HT1080 (cell line): ENCODE results near the gene USP4. TPM values are rescaled to one million over a fixed set of nuclear protein-coding genes. Genes with fewer than 3 reads are reported as not detected.
"Not testable (repeated sequence)": the region's sequence is repeated elsewhere in the genome, so short reads cannot be mapped to it uniquely, and the experiment has no call there.

Experiments
- DNase-seq: peaks from one replicate; pipeline ENCODE4 v3.0.0-alpha.2; 2015; ENCODE audit warnings: low read depth
- polyA plus RNA-seq, 2 experiments: library from polyadenylated mRNA; depleted of rRNA; stranded (reverse); fragments of >200 nt; gene quantifications; 2 replicates each; pipeline ENCODE4 v1.2.3, GENCODE V29; 2015
- total RNA-seq: library from RNA; depleted of rRNA; stranded (reverse); fragments of >200 nt; shearing (Covaris generic); gene quantifications from 2 replicates; pipeline ENCODE4 v1.2.3, GENCODE V29; 2014; rRNA removed

Gene USP4
- total RNA-seq: 11.3 and 14.6 TPM in 2 replicates
- 31.7 and 35.5 TPM in 2 replicates for polyA plus RNA-seq (2015; cell fraction: cytosol; rRNA removed)
- polyA plus RNA-seq (2015; cell fraction: nucleus; rRNA removed): 72.8 and 78.3 TPM in 2 replicates

GRCh38 chr3:49339941-49340800 is at the start of gene USP4:
Gene USP4, minus strand, starts transcription at chr3:49340053. Its CDS starts 29 bp downstream, at chr3:49340024.
- peak; percentile 93 for DNase-seq

- DNase-seq: no peak
Observed at GRCh38 chr3:49389297-49389696, 49.4 kb upstream of the USP4 start.

GRCh38 chr3:49388289-49388820 is 48.5 kb upstream of the USP4 start:
- DNase-seq: no peak

GRCh38 chr3:49387721-49388120 is 47.9 kb upstream of the USP4 start:
- no peak for DNase-seq

- DNase-seq: no peak
Observed at GRCh38 chr3:49386056-49386756, 46.4 kb upstream of the USP4 start.

DNA sequence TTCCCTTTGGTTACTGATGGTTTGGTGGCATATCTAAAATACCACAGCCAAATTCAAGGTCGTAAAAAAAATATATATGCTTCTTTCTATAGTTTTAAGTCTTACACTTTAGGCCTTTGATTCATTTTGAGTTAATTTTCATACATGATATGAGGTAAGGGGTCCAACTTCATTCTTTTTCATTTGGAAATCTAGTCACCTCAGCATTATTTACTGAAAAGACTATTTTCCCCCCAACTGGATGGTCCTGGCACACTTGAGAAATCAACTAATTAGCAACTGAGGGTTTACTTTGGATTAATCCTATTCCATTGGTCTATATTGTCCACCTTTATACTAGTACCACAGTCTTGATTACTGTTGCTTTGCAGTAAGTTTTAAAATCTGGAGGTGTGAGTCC is 45.8 kb upstream of the USP4 start:
- no peak for DNase-seq

- no peak for DNase-seq
Observed at GRCh38 chr3:49383387-49383786, 43.5 kb upstream of the USP4 start.

DNA sequence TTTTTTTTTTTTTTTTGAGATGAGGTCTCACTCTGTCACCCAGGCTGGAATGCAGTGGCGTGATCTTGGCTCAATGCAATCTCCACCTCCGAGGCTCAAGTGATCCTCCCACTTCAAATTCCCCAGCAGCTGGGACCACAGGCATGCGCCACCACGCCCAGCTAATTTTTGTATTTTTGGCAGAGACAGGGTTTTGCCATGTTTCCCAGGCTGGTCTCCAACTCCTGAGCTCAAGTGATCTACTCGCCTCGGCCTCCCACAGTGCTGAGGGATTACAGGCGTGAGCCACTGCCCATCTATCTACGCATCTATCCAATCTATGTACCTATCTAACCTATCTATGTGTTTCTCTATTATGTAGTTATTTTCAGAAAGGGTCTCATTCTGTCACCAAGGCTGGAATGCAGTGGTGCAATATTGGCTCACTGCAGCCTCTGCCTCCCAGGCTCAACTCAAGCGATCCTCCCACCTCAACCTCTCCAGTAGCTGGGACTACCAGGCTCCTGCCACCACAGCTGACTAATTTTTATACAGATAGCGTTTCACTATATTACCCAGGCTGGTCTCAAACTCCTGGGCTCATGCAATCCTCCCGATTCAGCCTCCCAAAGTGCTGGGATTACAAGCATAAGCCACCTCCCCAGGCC is 38.5 kb upstream of the USP4 start:
- DNase-seq: peak; percentile 24

- peak; percentile 54 for DNase-seq
Observed at GRCh38 chr3:49377483-49377882, 37.6 kb upstream of the USP4 start.

DNA sequence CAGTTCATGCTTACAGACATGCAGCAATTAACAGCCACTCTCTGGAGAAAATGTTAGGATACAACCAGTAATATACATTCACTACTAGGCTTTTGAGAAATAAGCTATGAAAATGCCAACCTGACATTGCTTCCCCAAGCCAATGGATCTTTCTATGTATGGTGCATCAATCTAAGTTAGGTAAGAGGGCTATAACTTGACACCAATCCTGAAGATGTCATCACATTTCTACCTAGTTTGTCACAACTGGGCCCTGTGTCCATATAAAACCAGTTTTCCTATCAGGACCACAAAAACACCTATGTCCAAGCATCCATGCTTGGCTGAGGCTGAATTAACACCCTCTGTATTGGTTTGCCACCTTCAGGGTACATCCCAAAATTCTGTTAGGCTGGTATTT is 32.1 kb upstream of the USP4 start:
- no peak for DNase-seq

- DNase-seq: no peak
Observed at GRCh38 chr3:49370585-49371290, 30.9 kb upstream of the USP4 start.

DNA sequence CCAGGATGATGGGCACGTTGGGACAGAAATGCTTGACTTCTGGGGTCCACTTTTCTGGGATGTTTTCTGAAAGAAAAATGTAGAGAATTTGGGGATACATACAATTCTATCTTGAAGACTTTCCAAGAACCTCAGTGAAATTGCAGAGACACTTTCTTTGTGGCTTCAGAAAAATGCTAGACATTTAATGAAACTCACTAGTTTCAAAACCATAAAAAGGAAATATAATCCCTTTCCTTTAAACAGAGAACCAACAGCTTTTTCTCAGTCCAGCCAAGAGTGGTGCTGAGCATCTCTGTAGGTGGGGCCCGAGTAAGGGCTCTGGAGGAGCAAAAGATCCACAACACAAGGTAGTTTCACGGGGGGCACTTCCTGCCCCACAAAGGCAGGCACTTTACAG is 22.7 kb upstream of the USP4 start:
- DNase-seq: no peak

DNA sequence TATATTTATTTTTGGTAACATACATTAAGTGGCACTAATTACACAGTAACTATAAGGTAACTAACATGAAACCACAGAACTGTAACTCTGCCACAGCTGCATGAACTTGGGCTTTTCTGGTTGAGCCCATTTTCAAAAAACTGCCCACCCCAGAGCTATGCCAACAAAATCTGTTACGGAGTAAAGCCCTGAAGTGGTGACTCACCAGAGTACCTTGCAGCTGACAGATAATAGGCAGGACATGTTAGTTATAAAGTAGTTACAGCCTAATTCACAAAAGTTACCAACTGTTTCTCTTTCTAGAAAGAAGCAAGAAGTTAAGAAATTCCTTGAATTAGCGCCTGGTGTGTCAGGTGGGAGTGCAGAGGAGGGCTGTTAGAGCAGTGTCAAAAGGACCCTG is 19.8 kb upstream of the USP4 start:
- DNase-seq: peak; percentile 34

DNA sequence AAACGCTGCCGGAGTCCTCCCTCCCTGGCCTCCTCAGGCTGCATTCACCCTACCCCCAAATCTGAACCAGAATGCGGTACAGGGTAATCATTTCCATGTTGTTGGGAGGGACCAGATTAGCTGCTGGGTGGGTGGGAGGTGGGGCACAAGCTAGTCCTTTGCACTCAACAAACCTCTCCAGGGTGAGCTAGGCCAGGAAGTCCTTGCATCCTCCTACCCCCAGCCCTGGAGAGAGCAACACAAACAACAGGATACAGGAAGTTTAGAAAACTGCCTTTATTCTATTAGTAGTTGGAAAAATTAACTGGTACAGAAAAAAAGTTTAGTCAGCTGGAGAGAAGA is 19.0 kb upstream of the USP4 start:
- DNase-seq: no peak

DNA sequence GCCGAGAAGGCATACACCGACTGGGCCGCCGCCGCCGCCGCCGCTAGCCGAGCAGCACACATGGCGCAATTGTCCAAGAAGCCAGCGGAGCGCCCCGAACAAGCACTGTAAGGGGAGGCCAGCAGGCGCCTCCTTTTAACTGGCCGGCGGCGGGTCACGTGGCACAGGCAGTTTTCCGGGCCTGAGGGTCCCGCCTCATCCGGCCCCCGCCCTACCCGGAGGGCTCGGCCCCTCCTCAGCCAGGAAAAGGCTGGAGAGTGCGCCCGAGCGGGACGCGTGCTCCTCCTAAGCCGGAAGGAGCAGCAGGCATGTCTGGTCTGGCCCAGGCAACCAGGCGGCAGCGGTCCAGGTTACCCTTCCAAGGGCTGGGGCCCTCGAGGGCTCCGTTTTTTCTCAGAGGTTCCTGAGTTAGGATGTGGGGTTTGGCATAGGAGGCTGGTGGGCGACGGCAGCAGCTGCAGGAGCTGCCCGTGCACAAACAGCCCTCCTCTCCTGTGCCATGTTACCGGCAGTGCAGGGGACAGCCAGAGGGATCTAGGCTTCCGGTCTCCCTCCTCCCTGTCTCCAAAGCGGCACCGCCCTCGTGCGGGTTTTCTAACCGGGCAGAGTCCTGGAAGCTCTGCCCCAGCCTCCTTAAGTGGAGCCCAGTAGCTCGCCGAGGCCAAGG is 18.5 kb upstream of the USP4 start, which contains the start of gene GPX1:
Gene GPX1, minus strand, starts transcription at position 137 of the 667 bp plus-strand sequence. Its CDS starts 75 bp downstream, at position 62.
- DNase-seq: peak; percentile 97

DNA sequence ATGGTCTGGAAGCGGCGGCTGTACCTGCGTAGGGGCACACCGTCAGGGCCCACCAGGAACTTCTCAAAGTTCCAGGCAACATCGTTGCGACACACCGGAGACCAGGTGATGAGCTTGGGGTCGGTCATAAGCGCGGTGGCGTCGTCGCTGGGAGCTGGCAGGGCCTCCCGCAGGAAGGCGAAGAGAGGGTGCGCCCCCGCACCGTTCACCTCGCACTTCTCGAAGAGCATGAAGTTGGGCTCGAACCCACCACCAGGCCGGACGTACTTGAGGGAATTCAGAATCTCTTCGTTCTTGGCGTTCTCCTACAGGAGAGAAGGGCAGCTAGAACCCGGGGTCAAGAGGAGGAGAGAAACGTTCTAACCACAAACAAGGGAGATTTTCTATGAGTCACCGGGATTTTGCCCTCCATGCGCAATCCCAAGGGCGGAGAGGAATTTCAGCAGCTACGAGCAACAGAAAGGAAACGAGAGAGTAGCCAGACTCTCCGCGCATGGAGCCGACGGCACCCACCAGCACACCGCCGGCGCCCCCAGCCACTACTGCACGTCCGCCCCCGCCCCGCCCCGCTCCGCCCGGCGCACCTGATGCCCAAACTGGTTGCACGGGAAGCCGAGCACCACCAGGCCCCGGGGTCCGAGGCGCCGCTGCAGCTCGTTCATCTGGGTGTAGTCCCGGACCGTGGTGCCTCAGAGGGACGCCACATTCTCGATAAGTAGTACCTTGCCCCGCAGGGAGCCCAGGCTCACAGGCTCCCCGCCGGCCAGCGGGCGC is 17.8 kb upstream of the USP4 start:
- DNase-seq: peak; percentile 79

GRCh38 chr3:49357095-49357442 is 17.2 kb upstream of the USP4 start:
- not testable (repeated sequence) for DNase-seq

GRCh38 chr3:49352890-49353421 is 13.1 kb upstream of the USP4 start:
- DNase-seq: no peak

DNA sequence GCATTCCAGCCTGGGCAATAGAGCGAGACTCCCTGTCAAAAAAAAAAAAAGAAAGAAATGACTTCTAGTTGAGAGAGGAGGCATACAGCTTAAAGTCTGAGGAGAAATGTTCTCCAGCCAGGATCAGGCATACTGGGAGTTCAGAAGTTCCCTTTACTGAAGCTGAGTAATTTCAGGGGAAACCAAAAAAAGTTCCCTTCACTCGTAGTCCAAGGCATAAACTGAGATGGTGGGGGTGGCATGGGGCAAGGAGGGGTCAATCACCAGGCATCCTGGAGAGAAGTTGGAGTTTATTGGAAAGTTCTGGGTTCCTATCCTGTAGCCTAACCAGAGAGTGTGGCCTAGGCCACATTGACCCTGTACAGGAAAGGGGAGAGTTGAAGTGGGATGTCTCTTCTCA is 12.4 kb upstream of the USP4 start:
- DNase-seq: no peak
